Neural progenitor cell (in vitro differentiated cells): Measurements from ENCODE around the gene IFIT5. TPM values are rescaled to one million over a fixed set of nuclear protein-coding genes. Genes with fewer than 3 reads are reported as not detected.

ENCODE experiments used
- DNase-seq: peaks from one replicate; pipeline ENCODE4 v3.0.0-alpha.2; 2016; ENCODE audit warnings: low spot score
- H2AFZ ChIP-seq: fragments of 200-600 bp; sonication (generic); replicated peaks from 2 replicates; pipeline ENCODE4 v1.6.1; 2016; ENCODE audit warnings: antibody characterized with exemption
- H3F3A ChIP-seq: fragments of 200-600 bp; sonication (generic); 2 replicates; pipeline ENCODE4 v1.6.1; 2016; ENCODE audit warnings: antibody characterized with exemption, low read depth
- H3K27ac ChIP-seq: fragments of 200-600 bp; sonication (generic); 2 replicates; pipeline ENCODE4 v1.5.1; 2016; ENCODE audit warnings: mild to moderate bottlenecking
- H3K27me3 ChIP-seq: fragments of 200-600 bp; sonication (generic); 2 replicates; pipeline ENCODE4 v1.6.1; 2016; ENCODE audit warnings: mild to moderate bottlenecking, moderate library complexity
- H3K36me3 ChIP-seq: fragments of 200-600 bp; sonication (generic); 2 replicates; pipeline ENCODE4 v1.5.1; 2016
- H3K4me1 ChIP-seq: fragments of 200-600 bp; sonication (generic); 2 replicates; pipeline ENCODE4 v1.6.1; 2016; ENCODE audit warnings: mixed run types
- H3K4me2 ChIP-seq: fragments of 200-600 bp; sonication (generic); 2 replicates; pipeline ENCODE4 v1.6.1; 2016
- H3K4me3 ChIP-seq: fragments of 200-600 bp; sonication (generic); 2 replicates; pipeline ENCODE4 v1.5.1; 2016
- H3K79me2 ChIP-seq: fragments of 200-600 bp; sonication (generic); 2 replicates; pipeline ENCODE4 v1.6.1; 2016; ENCODE audit warnings: low read depth
- H3K9ac ChIP-seq: fragments of 200-600 bp; sonication (generic); 2 replicates; pipeline ENCODE4 v1.6.1; 2016
- H3K9me3 ChIP-seq: fragments of 200-600 bp; sonication (generic); 2 replicates; pipeline ENCODE4 v1.5.1; 2016; ENCODE audit warnings: low read depth
- H4K20me1 ChIP-seq: fragments of 200-600 bp; sonication (generic); 2 replicates; pipeline ENCODE4 v1.6.1; 2016; ENCODE audit warnings: low read depth
- H3K27ac Mint-ChIP-seq: 3 replicates; pipeline ENCODE4 v1.8.0; 2021; ENCODE audit warnings: mixed read lengths
- H3K27me3 Mint-ChIP-seq: 2 replicates; pipeline ENCODE4 v1.8.0; 2022; ENCODE audit warnings: low read depth, mild to moderate bottlenecking, inconsistent platforms, moderate library complexity, mixed read lengths; ENCODE audit not compliant: insufficient read depth
- H3K36me3 Mint-ChIP-seq: 3 replicates; pipeline ENCODE4 v1.8.0; 2021; ENCODE audit warnings: mixed read lengths
- H3K4me1 Mint-ChIP-seq: 3 replicates; pipeline ENCODE4 v1.8.0; 2021; ENCODE audit warnings: mixed read lengths
- H3K4me3 Mint-ChIP-seq: 3 replicates; pipeline ENCODE4 v1.8.0; 2021; ENCODE audit warnings: mild to moderate bottlenecking, moderate library complexity, mixed read lengths
- H3K9me3 Mint-ChIP-seq: 3 replicates; pipeline ENCODE4 v1.8.0; 2020; ENCODE audit warnings: mixed read lengths
- CTCF ChIP-seq: fragments of 200-600 bp; sonication (generic); IDR thresholded peaks from 2 replicates; pipeline ENCODE4 v1.5.1; 2017; ENCODE audit warnings: antibody characterized with exemption, mild to moderate bottlenecking
- EZH2 ChIP-seq: fragments of 200-600 bp; sonication (generic); IDR thresholded peaks from 2 replicates; pipeline ENCODE4 v1.6.1; 2017; ENCODE audit warnings: antibody characterized with exemption, mild to moderate bottlenecking, moderate library complexity
- EZH2phosphoT487 ChIP-seq: fragments of 200-600 bp; sonication (generic); IDR thresholded peaks from 2 replicates; pipeline ENCODE4 v1.6.1; 2017; ENCODE audit warnings: antibody characterized with exemption
- total RNA-seq: library from RNA; depleted of rRNA; stranded (reverse); fragments of >200 nt; gene quantifications from 2 replicates; pipeline ENCODE4 v1.2.3, GENCODE V29; 2015; ENCODE audit warnings: low replicate concordance

IFIT5 gene
- total RNA-seq, 1 donor from 2014 or later, result 7.0 TPM

GRCh38 chr10:89395141-89395540 is 19.2 kb upstream of the IFIT5 start:
- Histone ChIP-seq H3K36me3 (no peaks in the 10 kb centered on the region), H3K27ac (no peak overlapping the region), H3K4me1 (peaks cover 10% of the 10 kb centered on the region), H2AFZ (no peak overlapping the region), H3K27me3 (no peaks in the 10 kb centered on the region), H3K9me3 (peaks cover 8% of the 10 kb centered on the region), H4K20me1 (no peaks in the 10 kb centered on the region), H3K4me3 (no peak overlapping the region), H3K9ac (no peak overlapping the region), H3K79me2 (no peaks in the 10 kb centered on the region), H3F3A (no peaks in the 10 kb centered on the region), H3K4me2 (no peak overlapping the region)
- peaks cover 17% of the 10 kb centered on the region for H3K9me3 Mint-ChIP-seq
- H3K4me1 Mint-ChIP-seq, result peaks cover 12% of the 10 kb centered on the region
- no peak overlapping the region for H3K27ac Mint-ChIP-seq
- H3K4me3 Mint-ChIP-seq, result no peak overlapping the region
- peaks cover 2% of the 10 kb centered on the region for H3K27me3 Mint-ChIP-seq
- peaks cover 3% of the 10 kb centered on the region for H3K36me3 Mint-ChIP-seq
- TF ChIP-seq CTCF (no peak), EZH2 (no peak), EZH2phosphoT487 (no peak)
- no peak for DNase-seq

- Histone ChIP-seq H3K27me3 (no peaks in the 10 kb centered on the region), H3K27ac (no peak overlapping the region), H3K4me1 (no peaks in the 10 kb centered on the region), H3K79me2 (no peaks in the 10 kb centered on the region), H3K4me2 (no peak overlapping the region), H4K20me1 (no peaks in the 10 kb centered on the region), H3F3A (no peaks in the 10 kb centered on the region), H3K9ac (no peak overlapping the region), H3K9me3 (peaks cover 8% of the 10 kb centered on the region), H3K36me3 (no peaks in the 10 kb centered on the region), H2AFZ (no peak overlapping the region), H3K4me3 (no peak overlapping the region)
- Mint-ChIP-seq H3K4me1 (peaks cover under 1% of the 10 kb centered on the region), H3K9me3 (peaks cover 24% of the 10 kb centered on the region), H3K27me3 (peaks cover 4% of the 10 kb centered on the region), H3K27ac (no peak overlapping the region), H3K4me3 (no peak overlapping the region), H3K36me3 (peaks cover 12% of the 10 kb centered on the region)
- no peak for TF ChIP-seq EZH2phosphoT487
- no peak for TF ChIP-seq CTCF
- no peak for TF ChIP-seq EZH2
- DNase-seq, result no peak
Measured at GRCh38 chr10:89398003-89398749, 16.2 kb upstream of the IFIT5 start.

- Histone ChIP-seq H3K4me1 (no peaks in the 10 kb centered on the region), H4K20me1 (no peaks in the 10 kb centered on the region), H3K4me3 (no peak overlapping the region), H3K9ac (no peak overlapping the region), H3K4me2 (no peak overlapping the region), H3K27me3 (no peaks in the 10 kb centered on the region), H3F3A (no peaks in the 10 kb centered on the region), H3K79me2 (no peaks in the 10 kb centered on the region), H3K27ac (no peak overlapping the region), H3K36me3 (no peaks in the 10 kb centered on the region), H2AFZ (no peak overlapping the region), H3K9me3 (peaks cover 8% of the 10 kb centered on the region)
- Mint-ChIP-seq H3K36me3 (peaks cover 20% of the 10 kb centered on the region), H3K9me3 (peaks cover 24% of the 10 kb centered on the region), H3K27ac (no peak overlapping the region), H3K27me3 (peaks cover 4% of the 10 kb centered on the region), H3K4me1 (no peaks in the 10 kb centered on the region), H3K4me3 (no peak overlapping the region)
- no peak for DNase-seq
- TF ChIP-seq EZH2, result no peak
- TF ChIP-seq CTCF, result no peak
- TF ChIP-seq EZH2phosphoT487, result no peak
Measured at GRCh38 chr10:89399956-89400355, 14.4 kb upstream of the IFIT5 start.
